Activated CD8-positive, alpha-beta memory T cell treated with anti-CD3 and anti-CD28 coated beads for 48 hours (primary cell): Measurements from ENCODE around the gene PTPRA.
"Not testable (repeated sequence)": the region's sequence is repeated elsewhere in the genome, so short reads cannot be mapped to it uniquely, and the experiment has no call there.

Source experiments
- DNase-seq, 3 experiments: peaks; one replicate each; pipeline ENCODE4 v3.0.0-alpha.2; 2020; ENCODE audit warnings: low read depth in 2 of 3, low spot score in 2 of 3

PTPRA gene

GRCh38 chr20:3038454-3038853, 165.2 kb downstream of the PTPRA start:
- no peak for DNase-seq

DNA sequence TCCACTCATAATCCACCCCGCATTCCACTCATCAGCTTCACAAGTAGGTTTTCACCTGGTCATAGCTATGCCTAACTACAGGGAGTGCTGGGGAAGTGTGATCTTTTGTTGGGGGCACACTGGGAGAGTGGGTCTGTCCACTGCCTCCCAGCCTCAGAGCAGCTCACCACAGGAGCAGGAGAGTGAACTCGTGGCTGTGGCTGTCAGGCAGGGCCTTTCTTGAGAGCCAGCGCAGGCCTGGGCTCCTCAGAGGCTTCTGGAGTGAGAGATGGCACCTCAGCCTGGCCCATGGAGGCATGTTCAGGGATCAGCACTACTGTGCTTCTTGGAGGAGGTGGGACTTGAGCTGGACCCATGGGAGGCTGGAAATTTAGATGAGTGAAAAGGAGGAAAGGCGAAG, 166.1 kb downstream of the PTPRA start:
- no peak for DNase-seq

DNA sequence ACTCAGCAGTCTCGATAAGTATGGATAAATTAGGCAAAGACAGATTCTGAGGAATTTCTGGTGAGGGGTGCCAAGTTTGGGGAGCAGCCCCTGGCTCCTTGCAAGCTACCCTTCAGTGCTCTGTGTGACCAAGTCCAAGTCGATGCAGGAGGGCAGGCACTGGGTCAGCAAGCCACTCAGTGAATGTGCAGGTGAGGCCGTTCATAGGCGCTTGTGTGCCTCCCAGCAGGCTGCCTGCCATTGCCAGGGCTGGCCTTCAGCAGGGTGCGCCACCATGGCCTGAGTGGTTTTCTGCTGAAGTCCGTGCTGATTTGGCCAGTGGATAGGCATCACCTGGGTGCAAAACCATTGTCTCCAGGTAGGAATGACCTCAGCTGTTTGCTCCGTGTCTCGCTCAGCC, 166.8 kb downstream of the PTPRA start:
- DNase-seq, result no peak

- DNase-seq, result no peak
Observed at GRCh38 chr20:3041854-3042409, 168.7 kb downstream of the PTPRA start.

DNA sequence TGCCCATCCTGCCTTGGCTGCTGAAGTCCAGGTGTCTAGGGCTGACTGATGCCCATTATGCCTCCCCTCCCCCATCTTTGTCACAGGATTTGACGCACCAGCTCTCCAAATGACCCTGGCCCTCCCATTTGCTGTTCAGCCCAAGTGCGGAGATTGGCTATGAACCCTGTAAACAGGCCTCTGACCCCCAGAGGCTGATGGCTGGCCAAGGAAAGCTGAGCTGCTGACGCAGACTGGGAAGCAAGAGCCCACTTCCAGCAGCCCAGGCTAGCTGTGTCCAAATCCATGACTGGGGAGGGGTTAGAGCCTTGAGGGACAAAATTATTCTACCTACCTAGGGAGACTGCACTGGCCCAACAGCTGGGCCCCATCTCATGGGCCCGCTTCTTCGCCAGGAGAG, 169.3 kb downstream of the PTPRA start:
- no peak for DNase-seq

- DNase-seq, result no peak
Observed at GRCh38 chr20:3043322-3043721, 170.0 kb downstream of the PTPRA start, which contains the start of gene GNRH2. TSS of gene GNRH2 (plus strand) at chr20:3043622. CDS start at chr20:3044415, 793 bp downstream.

DNA sequence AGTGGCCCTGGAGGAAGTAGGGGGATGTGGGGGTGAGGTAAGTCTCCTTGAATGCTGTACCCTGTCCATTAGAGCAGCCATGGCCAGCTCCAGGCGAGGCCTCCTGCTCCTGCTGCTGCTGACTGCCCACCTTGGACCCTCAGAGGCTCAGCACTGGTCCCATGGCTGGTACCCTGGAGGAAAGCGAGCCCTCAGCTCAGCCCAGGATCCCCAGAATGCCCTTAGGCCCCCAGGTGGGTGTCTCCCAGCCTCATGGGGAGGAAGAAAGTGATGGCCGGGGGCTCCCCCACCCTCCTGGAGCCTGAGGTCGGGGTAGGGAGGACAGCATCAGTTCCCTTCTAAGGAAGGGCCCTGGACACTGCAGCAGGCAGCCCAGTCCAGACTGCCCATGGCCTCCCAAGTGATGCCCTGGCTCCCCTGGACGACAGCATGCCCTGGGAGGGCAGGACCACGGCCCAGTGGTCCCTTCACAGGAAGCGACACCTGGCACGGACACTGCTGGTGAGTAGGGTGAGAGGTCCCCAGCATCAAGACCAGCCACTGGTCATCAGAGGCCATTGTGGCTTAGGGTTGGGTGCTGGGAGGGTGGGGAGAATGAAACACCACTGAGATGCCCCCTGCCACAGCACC, 171.2 kb downstream of the PTPRA start:
- DNase-seq, result no peak

GRCh38 chr20:3045042-3045815, 171.9 kb downstream of the PTPRA start:
- DNase-seq, result peak in 1 of 3 experiments; percentile 62

- peak; percentile 70 to 76 (median 71) for DNase-seq
Observed at GRCh38 chr20:3045816-3046676, 172.8 kb downstream of the PTPRA start, which contains the start of gene MRPS26. TSS of gene MRPS26 (plus strand) at chr20:3046052. CDS start at chr20:3046069, 17 bp downstream.

GRCh38 chr20:3046677-3047462, 173.6 kb downstream of the PTPRA start:
- no peak for DNase-seq

GRCh38 chr20:3047486-3048419, 174.5 kb downstream of the PTPRA start:
- DNase-seq, result no peak

DNA sequence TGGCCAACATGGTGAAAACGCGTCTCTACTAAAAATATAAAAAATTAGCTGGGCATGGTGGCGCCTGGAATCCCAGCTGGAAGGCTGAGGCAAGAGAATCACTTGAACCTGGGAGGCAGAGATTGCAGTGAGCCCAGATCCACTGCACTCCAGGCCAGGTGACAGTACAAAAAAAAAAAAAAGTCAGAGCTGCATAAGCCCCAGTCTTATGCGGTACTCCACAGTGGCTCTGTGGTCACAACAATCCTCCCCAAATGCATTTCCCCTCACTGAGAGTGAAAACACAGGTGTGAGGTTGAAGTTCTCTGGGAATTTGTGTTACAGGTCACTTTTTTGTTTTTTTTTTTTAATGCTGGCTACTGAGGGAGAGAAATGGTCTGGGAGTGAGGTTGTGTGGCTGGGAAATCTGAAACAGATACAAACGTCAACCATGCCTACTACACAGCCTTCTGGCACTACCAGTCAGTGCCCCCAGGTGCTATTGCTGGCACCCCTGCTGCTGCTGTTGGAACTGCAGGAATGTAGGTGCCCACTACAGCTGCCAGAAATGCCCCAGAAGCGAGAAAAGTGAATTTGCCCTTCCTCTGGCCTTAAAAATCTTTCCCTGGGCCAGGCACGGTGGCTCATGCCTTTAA, 178.2 kb downstream of the PTPRA start:
- no peak for DNase-seq

GRCh38 chr20:3059489-3059888, 186.2 kb downstream of the PTPRA start:
- DNase-seq, result no peak

DNA sequence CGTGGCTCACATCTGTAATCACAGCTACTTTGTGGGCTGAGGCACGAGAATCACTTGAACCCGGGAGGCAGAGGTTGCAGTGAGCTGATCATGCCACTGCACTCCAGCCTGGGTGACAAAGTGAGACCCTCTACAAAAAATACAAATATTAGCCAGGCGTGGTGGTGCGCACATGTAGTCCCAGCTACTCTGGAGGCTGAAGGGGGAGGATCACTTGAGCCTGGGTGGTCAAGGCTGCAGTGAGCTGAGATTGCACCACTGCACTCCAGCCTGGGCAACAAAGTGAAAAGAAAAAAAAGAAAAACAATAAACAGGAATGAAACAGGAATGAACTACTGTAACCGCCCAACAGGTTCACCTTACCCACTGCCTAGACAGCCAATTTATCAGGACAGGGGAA, 190.8 kb downstream of the PTPRA start:
- DNase-seq, result not testable (repeated sequence)

- DNase-seq, result no peak
Observed at GRCh38 chr20:3067139-3068014, 194.1 kb downstream of the PTPRA start.

GRCh38 chr20:3068075-3068474, 194.8 kb downstream of the PTPRA start:
- no peak for DNase-seq

GRCh38 chr20:3068986-3069900, 196.0 kb downstream of the PTPRA start:
- DNase-seq, result no peak
